ENCODE results near the gene ARMC3.

DNA sequence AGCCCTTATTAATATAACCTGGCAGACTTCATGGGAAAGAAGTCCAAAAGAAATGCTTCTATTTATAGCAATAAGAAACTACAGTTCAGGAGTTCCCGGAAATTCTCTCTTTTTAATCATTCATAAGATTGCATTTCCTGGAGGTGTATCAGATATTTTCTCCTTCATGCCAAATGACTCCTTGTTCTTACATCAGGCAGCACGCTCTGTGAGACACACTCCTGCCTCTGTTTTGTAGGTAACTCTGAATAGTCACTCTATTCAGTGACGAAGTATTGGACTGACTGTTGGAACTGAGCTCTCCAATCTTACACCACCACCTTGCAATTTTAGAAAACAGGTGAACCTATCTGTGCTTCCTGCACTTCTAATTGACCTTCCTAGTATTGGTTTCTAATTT, 88.8 kb downstream of the ARMC3 start:
- TF ChIP-seq, protein P1, sequence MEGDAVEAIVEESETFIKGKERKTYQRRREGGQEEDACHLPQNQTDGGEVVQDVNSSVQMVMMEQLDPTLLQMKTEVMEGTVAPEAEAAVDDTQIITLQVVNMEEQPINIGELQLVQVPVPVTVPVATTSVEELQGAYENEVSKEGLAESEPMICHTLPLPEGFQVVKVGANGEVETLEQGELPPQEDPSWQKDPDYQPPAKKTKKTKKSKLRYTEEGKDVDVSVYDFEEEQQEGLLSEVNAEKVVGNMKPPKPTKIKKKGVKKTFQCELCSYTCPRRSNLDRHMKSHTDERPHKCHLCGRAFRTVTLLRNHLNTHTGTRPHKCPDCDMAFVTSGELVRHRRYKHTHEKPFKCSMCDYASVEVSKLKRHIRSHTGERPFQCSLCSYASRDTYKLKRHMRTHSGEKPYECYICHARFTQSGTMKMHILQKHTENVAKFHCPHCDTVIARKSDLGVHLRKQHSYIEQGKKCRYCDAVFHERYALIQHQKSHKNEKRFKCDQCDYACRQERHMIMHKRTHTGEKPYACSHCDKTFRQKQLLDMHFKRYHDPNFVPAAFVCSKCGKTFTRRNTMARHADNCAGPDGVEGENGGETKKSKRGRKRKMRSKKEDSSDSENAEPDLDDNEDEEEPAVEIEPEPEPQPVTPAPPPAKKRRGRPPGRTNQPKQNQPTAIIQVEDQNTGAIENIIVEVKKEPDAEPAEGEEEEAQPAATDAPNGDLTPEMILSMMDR (IDR thresholded peaks at IDR 0.05) = no peak
- TF ChIP-seq ZFX (IDR thresholded peaks at IDR 0.05; ENCODE audit: borderline replicate concordance) = no peak

Measured in 22Rv1 (cell line).